Peyer's patch (tissue), 4 donors: ENCODE results near the gene ZNF57. TPM values are rescaled to one million over a fixed set of nuclear protein-coding genes. Genes with fewer than 3 reads are reported as not detected.
"Not testable (repeated sequence)": the region's sequence is repeated elsewhere in the genome, so short reads cannot be mapped to it uniquely, and the experiment has no call there.

Experiments used
- DNase-seq, 3 donors: peaks; one replicate each; pipeline ENCODE4 v3.0.0-alpha.2; 2017 to 2019
- H3K27ac ChIP-seq, 4 donors: fragments of 200-600 bp; sonication (generic); one replicate each; pipeline ENCODE4 v1.5.1; 2016 to 2019
- H3K27me3 ChIP-seq, 2 donors: fragments of 200-600 bp; sonication (generic); one replicate each; pipeline ENCODE4 v1.5.1; 2019
- H3K36me3 ChIP-seq, 3 donors: fragments of 200-600 bp; sonication (generic); one replicate each; pipeline ENCODE4 v1.5.1; 2016 to 2019
- H3K4me1 ChIP-seq, 4 donors: fragments of 200-600 bp; sonication (generic); one replicate each; pipeline ENCODE4 v1.5.1; 2016 to 2019
- H3K4me3 ChIP-seq, 4 donors: fragments of 200-600 bp; sonication (generic); 1 replicate in 3 of 4; 2 replicates in 1 of 4; pipeline ENCODE4 v1.5.1; 2016 to 2019; ENCODE audit warnings: mild to moderate bottlenecking in 1 of 4
- H3K9me3 ChIP-seq, 4 donors: fragments of 200-600 bp; sonication (generic); one replicate each; pipeline ENCODE4 v1.5.1; 2016 to 2019; ENCODE audit warnings: mild to moderate bottlenecking in 1 of 4
- POLR2A ChIP-seq, 2 donors: fragments of 450-650 bp; IDR thresholded peaks; one replicate each; pipeline ENCODE4 v1.5.1; 2017; ENCODE audit warnings: antibody characterized with exemption in 2 of 2, mild to moderate bottlenecking in 2 of 2, moderate library complexity in 2 of 2
- total RNA-seq, 4 donors: library from RNA; depleted of rRNA; stranded (reverse); fragments of >200 nt; gene quantifications; one replicate each; pipeline ENCODE4 v1.1.0, GENCODE V29; 2016
- TF ChIP-seq, protein P1 (sequence below), 6 experiments: fragments of 450-650 bp in 4 of 6; fragments of 200-600 bp in 2 of 6; sonication (generic) in 1 of 6; IDR thresholded peaks; one replicate each; pipeline ENCODE4 v1.5.1; 2017 to 2019; ENCODE audit warnings: antibody characterized with exemption in 6 of 6, mild to moderate bottlenecking in 3 of 6, moderate library complexity in 1 of 6

The ZNF57 gene
- total RNA-seq, 4 donors from 2014 or later: 2.5 to 24.1 (median 19.3) TPM

- Histone ChIP-seq H3K4me3 (peak overlapping the region in 2 of 4 donors; percentile 26 to 30), H3K27me3 (no peaks in the 10 kb centered on the region), H3K27ac (peak overlapping the region in 3 of 4 donors; percentile 14 to 79 (median 54)), H3K9me3 (no peaks in the 10 kb centered on the region), H3K4me1 (peaks cover 0 to 9% (median 0%) of the 10 kb centered on the region in 4 donors), H3K36me3 (no peaks in the 10 kb centered on the region)
- DNase-seq: peak in 2 of 3 donors; percentile 58 to 63
- TF ChIP-seq POLR2A (IDR thresholded peaks at IDR 0.05): peak in 1 of 2 donors; percentile 42
- TF ChIP-seq, protein P1, sequence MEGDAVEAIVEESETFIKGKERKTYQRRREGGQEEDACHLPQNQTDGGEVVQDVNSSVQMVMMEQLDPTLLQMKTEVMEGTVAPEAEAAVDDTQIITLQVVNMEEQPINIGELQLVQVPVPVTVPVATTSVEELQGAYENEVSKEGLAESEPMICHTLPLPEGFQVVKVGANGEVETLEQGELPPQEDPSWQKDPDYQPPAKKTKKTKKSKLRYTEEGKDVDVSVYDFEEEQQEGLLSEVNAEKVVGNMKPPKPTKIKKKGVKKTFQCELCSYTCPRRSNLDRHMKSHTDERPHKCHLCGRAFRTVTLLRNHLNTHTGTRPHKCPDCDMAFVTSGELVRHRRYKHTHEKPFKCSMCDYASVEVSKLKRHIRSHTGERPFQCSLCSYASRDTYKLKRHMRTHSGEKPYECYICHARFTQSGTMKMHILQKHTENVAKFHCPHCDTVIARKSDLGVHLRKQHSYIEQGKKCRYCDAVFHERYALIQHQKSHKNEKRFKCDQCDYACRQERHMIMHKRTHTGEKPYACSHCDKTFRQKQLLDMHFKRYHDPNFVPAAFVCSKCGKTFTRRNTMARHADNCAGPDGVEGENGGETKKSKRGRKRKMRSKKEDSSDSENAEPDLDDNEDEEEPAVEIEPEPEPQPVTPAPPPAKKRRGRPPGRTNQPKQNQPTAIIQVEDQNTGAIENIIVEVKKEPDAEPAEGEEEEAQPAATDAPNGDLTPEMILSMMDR (IDR thresholded peaks at IDR 0.05): peak in 3 of 6 experiments; percentile 33 to 40 (median 36)
These were observed 52.3 kb downstream of the ZNF57 start for GRCh38 chr19:2952953-2953481.

DNA sequence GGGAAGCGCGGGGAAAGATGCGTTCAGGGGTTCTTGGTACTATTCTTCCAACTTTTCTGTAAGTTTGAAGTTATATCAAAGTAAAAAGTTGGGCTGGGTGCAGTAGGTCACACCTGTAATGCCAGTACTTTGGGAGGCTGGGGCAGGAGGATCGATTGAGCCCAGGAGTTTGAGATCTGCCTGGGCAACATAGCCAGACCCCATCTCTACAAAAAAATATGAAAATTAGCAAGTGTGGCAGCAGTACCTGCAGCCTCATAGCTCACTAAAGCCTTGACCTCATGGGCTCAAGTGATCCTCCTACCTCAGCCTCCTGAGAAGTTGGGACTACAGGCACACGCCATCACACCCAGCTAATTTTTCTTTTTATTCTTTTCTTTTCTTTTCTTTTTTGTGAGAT lies 56.4 kb downstream of the ZNF57 start:
- Histone ChIP-seq H3K36me3 (no peaks in the 10 kb centered on the region), H3K4me1 (peaks cover 0 to 5% (median 0%) of the 10 kb centered on the region in 4 donors), H3K27ac (no peak overlapping the region), H3K9me3 (no peaks in the 10 kb centered on the region), H3K27me3 (no peaks in the 10 kb centered on the region), H3K4me3 (no peak overlapping the region)
- no peak for TF ChIP-seq POLR2A (IDR thresholded peaks at IDR 0.05)
- TF ChIP-seq, protein P1 (IDR thresholded peaks at IDR 0.05): no peak
- DNase-seq: no peak

- Histone ChIP-seq H3K27me3 (no peaks in the 10 kb centered on the region), H3K36me3 (no peaks in the 10 kb centered on the region), H3K27ac (no peak overlapping the region), H3K4me1 (peaks cover 0 to 8% (median 0%) of the 10 kb centered on the region in 4 donors), H3K4me3 (no peak overlapping the region), H3K9me3 (no peaks in the 10 kb centered on the region)
- DNase-seq: no peak
- TF ChIP-seq POLR2A (IDR thresholded peaks at IDR 0.05): no peak
- TF ChIP-seq, protein P1 (IDR thresholded peaks at IDR 0.05): no peak
These were observed 59.4 kb downstream of the ZNF57 start for GRCh38 chr19:2960120-2960519.

GRCh38 chr19:2962018-2962670 lies 61.4 kb downstream of the ZNF57 start:
- TF ChIP-seq, protein P1 (IDR thresholded peaks at IDR 0.05): peak; percentile 36 to 99 (median 92)
- no peak for TF ChIP-seq POLR2A (IDR thresholded peaks at IDR 0.05)
- Histone ChIP-seq H3K9me3 (no peaks in the 10 kb centered on the region), H3K4me3 (no peak overlapping the region), H3K36me3 (no peaks in the 10 kb centered on the region), H3K4me1 (peaks cover 0 to 8% (median 0%) of the 10 kb centered on the region in 4 donors), H3K27me3 (no peaks in the 10 kb centered on the region), H3K27ac (no peak overlapping the region)
- peak in 2 of 3 donors; percentile 38 to 68 for DNase-seq

- H3K4me3 ChIP-seq: no peak overlapping the region
- no peak overlapping the region for H3K27ac ChIP-seq
- no peak for DNase-seq
- TF ChIP-seq, protein P1 (IDR thresholded peaks at IDR 0.05): no peak
- TF ChIP-seq POLR2A (IDR thresholded peaks at IDR 0.05): no peak
- H3K4me1 ChIP-seq: peaks cover 0 to 8% (median 0%) of the 10 kb centered on the region in 4 donors
- H3K27me3 ChIP-seq: no peaks in the 10 kb centered on the region
- no peaks in the 10 kb centered on the region for H3K36me3 ChIP-seq
- H3K9me3 ChIP-seq: no peaks in the 10 kb centered on the region
These were observed 62.4 kb downstream of the ZNF57 start for GRCh38 chr19:2963122-2963521.

- not testable (repeated sequence) for H3K27me3 ChIP-seq, H3K9me3 ChIP-seq, H3K27ac ChIP-seq, H3K36me3 ChIP-seq, DNase-seq, H3K4me3 ChIP-seq
- H3K4me1 ChIP-seq: peaks cover 0 to 12% (median 0%) of the 10 kb centered on the region in 4 donors
These were observed 62.9 kb downstream of the ZNF57 start for GRCh38 chr19:2963631-2964030.
